ENCODE results near the gene PCMT1. TPM values are rescaled to one million over a fixed set of nuclear protein-coding genes. Genes with fewer than 3 reads are reported as not detected.

The PCMT1 gene
- total RNA-seq, 4 donors from 2014 or later: 77.5 to 101 (median 88.0) TPM

GRCh38 chr6:149725785-149726184 is 23.8 kb upstream of the PCMT1 start:
- Histone ChIP-seq H3K9me3 (no peaks in the 10 kb centered on the region), H3K4me1 (peaks cover 0 to 8% (median 4%) of the 10 kb centered on the region in 3 donors), H3K4me3 (no peak overlapping the region), H3K27ac (no peak overlapping the region), H3K27me3 (no peaks in the 10 kb centered on the region), H3K36me3 (peaks cover 9 to 63% (median 27%) of the 10 kb centered on the region in 3 donors)
- intact Hi-C loops (cut with DNase I): no loop called here
- WGBS, 2 donors: 84 to 89% methylated on average over 3 of the region's 3 CpGs
- no peak for DNase-seq
- TF ChIP-seq, protein P1, sequence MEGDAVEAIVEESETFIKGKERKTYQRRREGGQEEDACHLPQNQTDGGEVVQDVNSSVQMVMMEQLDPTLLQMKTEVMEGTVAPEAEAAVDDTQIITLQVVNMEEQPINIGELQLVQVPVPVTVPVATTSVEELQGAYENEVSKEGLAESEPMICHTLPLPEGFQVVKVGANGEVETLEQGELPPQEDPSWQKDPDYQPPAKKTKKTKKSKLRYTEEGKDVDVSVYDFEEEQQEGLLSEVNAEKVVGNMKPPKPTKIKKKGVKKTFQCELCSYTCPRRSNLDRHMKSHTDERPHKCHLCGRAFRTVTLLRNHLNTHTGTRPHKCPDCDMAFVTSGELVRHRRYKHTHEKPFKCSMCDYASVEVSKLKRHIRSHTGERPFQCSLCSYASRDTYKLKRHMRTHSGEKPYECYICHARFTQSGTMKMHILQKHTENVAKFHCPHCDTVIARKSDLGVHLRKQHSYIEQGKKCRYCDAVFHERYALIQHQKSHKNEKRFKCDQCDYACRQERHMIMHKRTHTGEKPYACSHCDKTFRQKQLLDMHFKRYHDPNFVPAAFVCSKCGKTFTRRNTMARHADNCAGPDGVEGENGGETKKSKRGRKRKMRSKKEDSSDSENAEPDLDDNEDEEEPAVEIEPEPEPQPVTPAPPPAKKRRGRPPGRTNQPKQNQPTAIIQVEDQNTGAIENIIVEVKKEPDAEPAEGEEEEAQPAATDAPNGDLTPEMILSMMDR (IDR thresholded peaks at IDR 0.05): no peak
- no peak for TF ChIP-seq POLR2A (IDR thresholded peaks at IDR 0.05)

- no peaks in the 10 kb centered on the region for H3K9me3 ChIP-seq
- intact Hi-C loops (cut with DNase I): no loop called here
- peaks cover 0 to 8% (median 4%) of the 10 kb centered on the region in 3 donors for H3K4me1 ChIP-seq
- DNase-seq: no peak
- no peak overlapping the region for H3K27ac ChIP-seq
- WGBS, 2 donors: 75 to 82% methylated on average over 4 of the region's 4 CpGs
- H3K4me3 ChIP-seq: no peak overlapping the region
- no peak for TF ChIP-seq POLR2A (IDR thresholded peaks at IDR 0.05)
- TF ChIP-seq, protein P1 (IDR thresholded peaks at IDR 0.05): no peak
- H3K27me3 ChIP-seq: no peaks in the 10 kb centered on the region
- peaks cover 9 to 85% (median 35%) of the 10 kb centered on the region in 3 donors for H3K36me3 ChIP-seq
These were observed 21.6 kb upstream of the PCMT1 start for GRCh38 chr6:149727793-149728498.

DNA sequence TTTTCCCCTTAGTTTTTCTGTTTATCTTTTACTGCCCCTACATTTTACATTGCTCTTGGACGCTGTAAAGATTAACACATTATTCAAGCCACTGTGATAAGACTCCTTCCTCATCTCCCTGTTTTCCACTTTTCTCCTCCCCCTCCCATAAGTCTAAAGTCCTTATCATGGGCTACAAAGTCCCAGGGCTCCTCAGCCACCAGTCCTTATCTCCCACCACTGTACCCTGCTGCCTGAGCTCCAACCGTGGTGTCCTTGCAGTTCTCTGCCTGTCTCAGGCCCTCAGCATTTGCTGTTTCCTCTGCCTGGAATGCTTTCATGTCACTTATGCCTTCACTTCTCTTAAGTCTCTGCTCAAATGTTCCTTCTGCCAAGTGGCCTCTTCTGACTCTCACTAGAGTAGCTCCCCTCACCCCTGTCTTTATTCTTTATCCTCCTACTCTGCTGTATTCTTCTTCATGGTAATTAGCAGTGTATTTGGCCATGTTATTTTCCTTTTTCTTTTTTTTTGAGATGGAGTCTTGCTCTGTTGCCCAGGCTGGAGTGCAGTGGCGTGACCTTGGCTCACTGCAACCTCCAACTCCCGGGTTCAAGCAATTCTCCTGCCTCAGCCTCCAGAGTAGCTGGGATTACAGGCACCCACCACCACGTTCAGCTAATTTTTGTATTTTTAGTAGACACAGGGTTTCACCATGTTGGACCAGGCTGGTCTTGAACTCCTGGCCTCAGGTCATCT is 20.9 kb upstream of the PCMT1 start:
- no peak for DNase-seq
- 74 to 79% methylated on average over 5 of the region's 5 CpGs for WGBS, 2 donors
- H3K9me3 ChIP-seq: no peaks in the 10 kb centered on the region
- H3K27me3 ChIP-seq: no peaks in the 10 kb centered on the region
- peaks cover 9 to 92% (median 35%) of the 10 kb centered on the region in 3 donors for H3K36me3 ChIP-seq
- H3K4me1 ChIP-seq: peaks cover 0 to 4% (median 1%) of the 10 kb centered on the region in 3 donors
- intact Hi-C loops (cut with DNase I): no loop called here
- no peak overlapping the region for H3K4me3 ChIP-seq
- peak overlapping the region in 1 of 4 donors; percentile 9 for H3K27ac ChIP-seq
- TF ChIP-seq POLR2A (IDR thresholded peaks at IDR 0.05): no peak
- TF ChIP-seq, protein P1 (IDR thresholded peaks at IDR 0.05): no peak

GRCh38 chr6:149729824-149730223 is 19.7 kb upstream of the PCMT1 start:
- peaks cover 9 to 100% (median 38%) of the 10 kb centered on the region in 3 donors for H3K36me3 ChIP-seq
- no peaks in the 10 kb centered on the region for H3K9me3 ChIP-seq
- DNase-seq: no peak
- no peak overlapping the region for H3K27ac ChIP-seq
- no peak overlapping the region for H3K4me3 ChIP-seq
- WGBS, 2 donors: 71 to 85% methylated on average over 8 of the region's 8 CpGs
- TF ChIP-seq, protein P1 (IDR thresholded peaks at IDR 0.05): no peak
- TF ChIP-seq POLR2A (IDR thresholded peaks at IDR 0.05): no peak
- no peaks in the 10 kb centered on the region for H3K4me1 ChIP-seq
- H3K27me3 ChIP-seq: no peaks in the 10 kb centered on the region
- intact Hi-C loops (cut with DNase I): no loop called here

DNA sequence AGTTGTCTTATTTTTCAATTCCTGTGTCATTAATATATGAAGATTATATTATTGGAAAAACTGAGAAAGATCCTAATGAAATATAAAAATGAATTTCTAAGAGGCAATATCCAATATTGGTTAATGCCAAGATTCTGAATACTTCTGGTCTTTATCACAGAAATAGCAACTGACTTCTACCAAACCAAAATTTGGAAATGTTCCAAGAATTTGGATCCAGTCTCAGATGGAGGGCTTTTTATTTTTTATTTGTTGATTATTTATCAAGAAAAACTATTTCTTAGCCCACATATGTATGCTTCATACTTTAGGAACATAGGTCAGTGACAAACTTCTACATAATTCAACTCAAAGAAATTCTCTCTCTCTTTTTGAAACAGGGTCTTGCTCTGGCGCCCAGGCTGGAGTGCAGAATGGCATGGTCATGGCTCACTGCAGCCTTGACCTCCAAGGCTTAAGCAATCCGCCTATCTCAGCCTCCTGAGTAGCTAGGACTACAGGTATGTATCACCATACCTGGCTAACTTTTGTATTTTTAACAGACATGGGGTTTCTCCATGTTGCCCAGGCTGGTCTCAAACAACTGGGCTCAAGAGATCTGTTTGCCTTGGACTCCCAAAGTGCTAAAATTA is 16.3 kb upstream of the PCMT1 start:
- H3K9me3 ChIP-seq: no peaks in the 10 kb centered on the region
- TF ChIP-seq, protein P1 (IDR thresholded peaks at IDR 0.05): no peak
- TF ChIP-seq POLR2A (IDR thresholded peaks at IDR 0.05): no peak
- no peaks in the 10 kb centered on the region for H3K27me3 ChIP-seq
- no peaks in the 10 kb centered on the region for H3K4me1 ChIP-seq
- no peak overlapping the region for H3K4me3 ChIP-seq
- peaks cover 14 to 100% (median 39%) of the 10 kb centered on the region in 3 donors for H3K36me3 ChIP-seq
- DNase-seq: no peak
- 91 to 94% methylated on average over 2 of the region's 2 CpGs for WGBS, 2 donors
- intact Hi-C loops (cut with DNase I): no loop called here
- no peak overlapping the region for H3K27ac ChIP-seq

Data from esophagus squamous epithelium (tissue), 5 donors.